Glomerular visceral epithelial cell (primary cell): Measurements from ENCODE around the gene GPD1.
A peak's percentile ranks its signal among the peaks of the same experiment; 100 is the strongest.
"Not testable (repeated sequence)": the region's sequence is repeated elsewhere in the genome, so short reads cannot be mapped to it uniquely, and the experiment has no call there.

ENCODE experiments used
- DNase-seq: peaks from one replicate; pipeline ENCODE4 v3.0.0-alpha.2; 2016; ENCODE audit errors: extremely low spot score

The GPD1 gene

DNA sequence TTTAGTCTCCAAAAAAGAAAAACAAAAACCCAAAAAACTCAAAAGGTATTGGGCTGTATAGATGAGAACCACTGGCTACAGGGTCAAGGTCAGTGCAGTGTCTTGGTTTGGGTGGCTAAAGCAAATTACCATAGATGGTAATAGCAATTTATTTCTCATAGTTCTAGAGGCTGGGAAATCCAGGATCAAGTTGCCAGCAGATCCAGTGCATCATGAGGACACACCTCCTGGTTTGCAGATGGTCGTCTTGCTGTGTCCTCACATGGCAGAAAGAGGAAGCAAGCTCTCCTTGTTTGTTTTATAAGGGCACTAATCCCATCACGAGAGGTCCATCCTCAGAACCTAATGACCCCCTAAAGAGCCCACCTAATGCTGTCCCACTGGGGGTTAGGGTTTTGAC is 19.4 kb downstream of the GPD1 start:
- no peak for DNase-seq

DNA sequence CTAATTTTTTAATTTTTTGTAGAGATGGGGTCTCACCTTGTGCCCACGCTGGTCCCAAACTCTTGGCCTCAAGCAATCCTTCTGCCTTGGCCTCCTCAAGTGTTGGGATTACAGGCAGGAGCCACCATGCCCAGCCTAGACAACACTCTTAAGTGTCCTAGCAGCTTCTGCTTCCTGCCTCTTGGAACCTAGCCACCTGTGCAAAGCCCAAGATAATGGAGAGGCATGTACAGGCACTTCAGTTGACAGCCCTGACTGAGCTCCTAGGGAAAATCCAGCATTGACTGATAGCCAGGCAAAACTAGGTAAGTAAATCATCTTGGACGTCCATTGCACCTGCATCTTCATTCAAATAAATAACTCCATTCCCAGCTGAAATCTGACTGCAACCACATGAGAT is 23.7 kb downstream of the GPD1 start:
- no peak for DNase-seq

DNA sequence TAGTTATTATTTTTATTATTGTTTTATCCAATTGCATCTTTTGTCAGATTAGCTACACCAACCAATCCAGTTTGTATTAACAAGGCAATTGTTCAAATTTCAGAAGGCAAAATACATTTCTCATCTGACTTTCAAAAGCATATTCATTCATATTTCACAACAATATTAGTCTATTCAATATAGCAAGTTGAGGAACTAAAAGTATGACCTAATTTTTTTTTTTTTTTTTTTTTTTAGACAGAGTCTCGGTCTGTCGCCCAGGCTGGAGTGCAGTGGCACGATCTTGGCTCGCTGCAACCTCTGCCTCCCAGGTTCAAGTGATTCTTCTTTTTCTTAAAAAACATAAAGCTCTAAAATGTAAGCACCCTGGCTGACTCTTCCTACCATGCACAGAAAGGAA is 25.5 kb downstream of the GPD1 start:
- DNase-seq, result no peak

GRCh38 chr12:50132505-50133135 is 28.8 kb downstream of the GPD1 start:
- DNase-seq, result peak; percentile 15

DNA sequence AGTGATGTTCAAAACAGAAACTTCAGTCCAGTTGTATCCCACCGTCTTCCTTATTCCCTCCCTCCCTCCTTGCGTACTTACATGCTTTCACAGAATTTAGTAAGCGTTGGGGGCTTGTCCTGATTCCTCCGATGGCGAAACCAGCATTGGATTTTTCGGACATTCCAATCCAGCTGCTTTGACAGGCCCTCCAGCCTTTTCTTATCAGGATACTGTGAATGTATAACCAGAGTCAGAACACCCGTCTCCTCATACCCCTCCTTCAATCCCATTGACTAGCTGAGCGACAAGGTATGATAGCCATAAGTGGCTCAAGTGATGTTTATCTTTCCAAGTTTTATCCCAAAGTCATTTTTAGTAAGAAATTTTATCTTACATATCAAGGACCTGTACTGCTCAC is 39.2 kb downstream of the GPD1 start:
- no peak for DNase-seq

- DNase-seq, result no peak
These were observed 41.6 kb downstream of the GPD1 start for GRCh38 chr12:50145439-50145838.

DNA sequence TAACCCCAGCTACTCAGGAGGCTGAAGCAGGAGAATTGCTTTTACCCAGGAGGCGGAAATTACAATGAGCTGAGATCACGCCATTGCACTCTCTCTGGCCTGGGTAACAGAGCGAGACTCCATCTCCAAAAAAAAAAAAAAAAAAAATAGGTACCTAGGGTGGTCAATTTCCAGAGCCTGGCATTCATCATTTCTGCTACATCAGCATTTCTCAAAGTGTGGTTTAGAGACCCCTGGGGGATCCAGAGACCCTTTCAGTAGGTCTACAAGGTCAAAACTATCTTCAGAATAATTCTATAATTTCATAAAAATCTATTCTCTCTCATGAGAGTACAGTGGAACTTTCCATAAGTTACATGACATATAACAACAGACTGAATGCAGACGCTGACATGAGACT is 43.5 kb downstream of the GPD1 start:
- no peak for DNase-seq

GRCh38 chr12:50148011-50148410 is 44.2 kb downstream of the GPD1 start:
- DNase-seq, result not testable (repeated sequence)

DNA sequence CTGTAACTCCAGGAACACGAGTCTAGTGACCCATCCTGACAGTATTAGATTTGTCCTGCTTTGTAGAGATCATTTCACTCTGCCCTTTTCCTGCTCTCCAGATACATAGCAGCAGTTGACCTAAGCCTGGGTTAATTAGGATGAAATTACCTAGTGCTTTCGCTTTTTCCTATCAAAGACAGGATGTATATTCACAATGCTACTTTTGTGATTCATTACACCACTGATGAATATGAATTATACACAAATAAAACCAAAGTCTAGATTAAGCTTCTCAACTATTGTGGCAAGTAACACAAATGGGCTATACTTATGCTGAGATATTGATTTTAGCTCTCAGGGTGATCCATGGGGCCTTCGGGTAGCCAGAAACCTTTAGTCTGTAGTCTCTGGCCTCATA is 45.5 kb downstream of the GPD1 start:
- DNase-seq, result no peak

DNA sequence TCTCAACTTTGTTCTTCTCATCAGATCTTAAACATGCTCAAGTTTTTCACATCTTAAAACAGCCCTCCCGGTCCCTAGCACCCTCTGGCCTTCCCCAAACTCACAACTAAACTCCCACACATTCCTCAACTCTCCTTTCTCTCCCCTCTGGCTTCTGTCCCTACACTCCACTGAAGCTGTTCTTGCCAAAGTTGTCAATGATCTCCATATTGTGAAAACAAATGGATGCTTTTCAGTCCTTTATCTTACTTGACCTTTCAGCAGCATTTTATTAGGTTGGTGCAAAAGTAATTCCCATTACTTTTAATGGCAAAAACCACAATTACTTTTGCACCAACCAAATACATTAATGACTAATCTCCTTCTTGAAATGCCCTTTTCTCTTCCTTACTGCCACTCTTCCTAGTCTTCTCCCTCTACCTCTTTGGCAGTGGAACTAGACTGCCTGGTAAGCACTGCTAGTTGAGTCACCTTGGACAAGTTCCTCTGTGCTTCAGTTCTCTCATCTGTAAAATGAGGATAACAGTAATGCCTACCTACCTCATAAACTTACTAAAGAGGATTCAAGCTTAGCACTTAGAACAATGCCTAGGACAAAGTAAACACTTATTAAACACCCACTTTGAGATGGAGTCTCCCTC is 47.4 kb downstream of the GPD1 start:
- DNase-seq, result peak; percentile 13

DNA sequence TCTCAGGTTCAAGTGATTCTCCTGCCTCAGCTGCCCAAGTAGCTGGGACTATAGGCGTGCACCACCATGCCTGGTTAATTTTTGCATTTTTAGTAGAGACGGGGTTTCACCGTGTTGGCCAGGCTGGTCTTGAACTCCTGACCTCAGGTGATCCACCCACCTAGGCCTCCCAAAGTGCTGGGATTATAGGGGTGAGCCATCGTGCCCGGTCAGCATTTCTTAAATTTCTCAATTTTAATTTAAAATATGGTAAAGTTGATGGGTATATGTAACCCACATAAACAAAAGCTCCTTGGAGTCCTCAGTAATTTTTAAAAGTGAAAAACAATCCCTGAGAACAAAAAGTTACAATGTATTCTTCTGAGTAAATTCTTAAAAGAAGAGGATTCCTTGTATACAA is 51.1 kb downstream of the GPD1 start:
- DNase-seq, result not testable (repeated sequence)

GRCh38 chr12:50156641-50157040 is 52.8 kb downstream of the GPD1 start:
- no peak for DNase-seq

DNA sequence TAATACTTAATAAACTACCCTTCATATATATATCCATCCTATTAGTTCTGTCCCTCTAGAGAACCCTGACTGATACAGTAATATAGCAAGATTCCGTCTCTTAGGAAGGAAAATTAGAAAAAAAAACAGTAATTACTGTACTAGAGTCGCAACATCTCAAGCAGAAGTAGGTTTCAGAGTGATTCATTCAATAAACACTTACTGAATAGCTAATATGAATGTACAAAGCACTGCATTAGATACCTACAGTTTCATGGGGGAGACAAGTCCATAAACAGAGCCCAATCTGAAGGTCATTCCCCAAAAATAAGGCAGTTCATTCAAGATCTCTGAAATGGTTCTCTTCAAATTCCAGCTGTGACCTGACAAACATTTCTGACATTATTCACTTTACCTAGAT is 53.5 kb downstream of the GPD1 start:
- no peak for DNase-seq

DNA sequence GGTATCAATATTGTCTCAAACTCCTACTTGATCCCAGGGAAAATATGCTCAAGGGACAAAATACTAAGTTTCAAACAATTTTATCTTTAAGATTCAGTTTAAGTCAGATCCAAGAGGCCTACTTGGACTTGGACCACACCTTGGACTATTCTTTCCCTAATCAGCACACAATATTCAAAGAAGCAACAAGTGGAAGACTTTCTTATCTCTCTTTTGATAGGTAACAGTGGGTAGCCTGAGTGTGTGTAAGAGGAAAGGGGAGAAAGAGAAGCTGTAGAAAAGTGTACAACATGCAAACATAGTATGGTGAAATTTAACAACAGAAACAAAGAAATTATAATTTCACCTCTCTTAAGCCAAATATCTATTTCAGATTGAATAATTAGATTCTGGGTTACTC is 56.8 kb downstream of the GPD1 start:
- DNase-seq, result no peak
